CD4-positive, CD25-positive, alpha-beta regulatory T cell (primary cell): ENCODE data around the gene PKP2. TPM values are rescaled to one million over a fixed set of nuclear protein-coding genes. Genes with fewer than 3 reads are reported as not detected.

Source experiments
- ATAC-seq, 2 donors: fragments of 150-1000 bp; cut with Tn5 transposase; one replicate each; pipeline ENCODE4 v1.10.0; 2021; ENCODE audit warnings: low read depth in 2 of 2, moderate number of reproducible peaks in 2 of 2, moderate library complexity in 1 of 2
- DNase-seq, 3 donors: peaks; one replicate each; pipeline versions ENCODE4 v3.0.0 to v3.0.0-alpha.2; 2012 to 2022; ENCODE audit warnings: mixed read lengths in 1 of 3
- H3K27ac ChIP-seq: one replicate; pipeline ENCODE4 v1.7.0; 2013; ENCODE audit warnings: mild to moderate bottlenecking, low read length; ENCODE audit not compliant: insufficient read depth, poor library complexity, severe bottlenecking
- H3K27me3 ChIP-seq: one replicate; pipeline ENCODE4 v1.7.0; 2013; ENCODE audit warnings: low read length; ENCODE audit not compliant: control insufficient read depth, insufficient read depth
- H3K36me3 ChIP-seq: one replicate; pipeline ENCODE4 v1.7.0; 2013; ENCODE audit warnings: mild to moderate bottlenecking, low read length, moderate library complexity; ENCODE audit not compliant: control insufficient read depth, insufficient read depth
- H3K4me1 ChIP-seq: 2 replicates; pipeline ENCODE4 v1.7.0; 2013; ENCODE audit warnings: mild to moderate bottlenecking, low read length; ENCODE audit not compliant: insufficient read depth, control insufficient read depth, poor library complexity, severe bottlenecking
- H3K4me3 ChIP-seq: one replicate; pipeline ENCODE4 v1.7.0; 2013; ENCODE audit warnings: low read depth, mild to moderate bottlenecking, low read length, moderate library complexity
- H3K9me3 ChIP-seq, 2 experiments: 1 replicate in 1 of 2; 2 replicates in 1 of 2; pipeline ENCODE4 v1.7.0; 2013; ENCODE audit warnings: low read length in 2 of 2, mild to moderate bottlenecking in 1 of 2, moderate library complexity in 1 of 2; ENCODE audit not compliant: control insufficient read depth in 2 of 2
- H3K27ac Mint-ChIP-seq, 3 donors: one replicate each; pipeline ENCODE4 v1.8.0; 2020 to 2022; ENCODE audit warnings: mild to moderate bottlenecking in 3 of 3, mixed read lengths in 3 of 3, moderate library complexity in 2 of 3
- H3K27me3 Mint-ChIP-seq: one replicate; pipeline ENCODE4 v1.8.0; 2022; ENCODE audit warnings: mild to moderate bottlenecking, mixed read lengths
- H3K36me3 Mint-ChIP-seq: one replicate; pipeline ENCODE4 v1.8.0; 2020; ENCODE audit warnings: mixed read lengths
- H3K4me1 Mint-ChIP-seq, 4 donors: one replicate each; pipeline ENCODE4 v1.8.0; 2020 to 2022; ENCODE audit warnings: mixed read lengths in 4 of 4, mild to moderate bottlenecking in 1 of 4
- H3K4me3 Mint-ChIP-seq, 4 donors: one replicate each; pipeline ENCODE4 v1.8.0; 2020 to 2022; ENCODE audit warnings: mild to moderate bottlenecking in 4 of 4, mixed read lengths in 4 of 4, moderate library complexity in 3 of 4
- H3K9me3 Mint-ChIP-seq, 7 donors: one replicate each; pipeline ENCODE4 v1.8.0; 2020 to 2022; ENCODE audit warnings: mixed read lengths in 7 of 7, mild to moderate bottlenecking in 3 of 7, moderate library complexity in 2 of 7
- polyA plus RNA-seq, 4 donors: library from polyadenylated mRNA; unstranded; fragments of 300-500 nt; fragmentation: Illumina TruSeq; gene quantifications; one replicate each; pipeline ENCODE4 v1.2.3, GENCODE V29; 2021
- total RNA-seq: library from RNA; stranded (reverse); gene quantifications from one replicate; pipeline ENCODE4 v1.2.3, GENCODE V29; 2022

PKP2 gene
- total and polyA plus RNA-seq, 5 donors from 2014 or later = 0.05 to 0.69 TPM; not detected in 3

- Histone ChIP-seq H3K27me3 (no peaks in the 10 kb centered on the region), H3K4me3 (no peak overlapping the region), H3K4me1 (no peaks in the 10 kb centered on the region), H3K9me3 (no peaks in the 10 kb centered on the region), H3K36me3 (no peaks in the 10 kb centered on the region), H3K27ac (no peak overlapping the region)
- Mint-ChIP-seq H3K27me3 (peaks cover 21% of the 10 kb centered on the region), H3K9me3 (no peaks in the 10 kb centered on the region), H3K4me1 (no peaks in the 10 kb centered on the region), H3K4me3 (no peak overlapping the region), H3K27ac (no peak overlapping the region), H3K36me3 (no peaks in the 10 kb centered on the region)
- no peak for DNase-seq
- no peak for ATAC-seq
These were observed 118.8 kb downstream of the PKP2 start for GRCh38 chr12:32777691-32778175.

GRCh38 chr12:32777159-32777558 is 119.4 kb downstream of the PKP2 start:
- DNase-seq (no peak), ATAC-seq (no peak)
- Histone ChIP-seq H3K27me3 (no peaks in the 10 kb centered on the region), H3K9me3 (no peaks in the 10 kb centered on the region), H3K4me1 (no peaks in the 10 kb centered on the region), H3K27ac (no peak overlapping the region), H3K4me3 (no peak overlapping the region), H3K36me3 (no peaks in the 10 kb centered on the region)
- Mint-ChIP-seq H3K4me3 (no peak overlapping the region), H3K27ac (no peak overlapping the region), H3K4me1 (no peaks in the 10 kb centered on the region), H3K27me3 (peaks cover 21% of the 10 kb centered on the region), H3K9me3 (no peaks in the 10 kb centered on the region), H3K36me3 (no peaks in the 10 kb centered on the region)

GRCh38 chr12:32776258-32776657 is 120.3 kb downstream of the PKP2 start:
- no peaks in the 10 kb centered on the region for H3K36me3 Mint-ChIP-seq
- no peaks in the 10 kb centered on the region for H3K27me3 ChIP-seq
- no peak overlapping the region for H3K4me3 Mint-ChIP-seq
- H3K36me3 ChIP-seq = no peaks in the 10 kb centered on the region
- H3K4me3 ChIP-seq = no peak overlapping the region
- no peak overlapping the region for H3K27ac ChIP-seq
- no peak overlapping the region for H3K27ac Mint-ChIP-seq
- ATAC-seq (no peak), DNase-seq (no peak)
- no peaks in the 10 kb centered on the region for H3K9me3 ChIP-seq
- H3K27me3 Mint-ChIP-seq = peaks cover 21% of the 10 kb centered on the region
- H3K4me1 Mint-ChIP-seq = no peaks in the 10 kb centered on the region
- no peaks in the 10 kb centered on the region for H3K9me3 Mint-ChIP-seq
- H3K4me1 ChIP-seq = no peaks in the 10 kb centered on the region

GRCh38 chr12:32773691-32774090 is 122.9 kb downstream of the PKP2 start:
- no peak for DNase-seq
- no peak overlapping the region for H3K27ac Mint-ChIP-seq
- peaks cover 17% of the 10 kb centered on the region for H3K27me3 Mint-ChIP-seq
- H3K27ac ChIP-seq = no peak overlapping the region
- no peaks in the 10 kb centered on the region for H3K27me3 ChIP-seq
- no peaks in the 10 kb centered on the region for H3K36me3 ChIP-seq
- no peaks in the 10 kb centered on the region for H3K4me1 Mint-ChIP-seq
- no peak for ATAC-seq
- no peak overlapping the region for H3K4me3 Mint-ChIP-seq
- no peaks in the 10 kb centered on the region for H3K4me1 ChIP-seq
- no peaks in the 10 kb centered on the region for H3K36me3 Mint-ChIP-seq
- H3K4me3 ChIP-seq = no peak overlapping the region
- no peaks in the 10 kb centered on the region for H3K9me3 Mint-ChIP-seq
- H3K9me3 ChIP-seq = no peaks in the 10 kb centered on the region

- Histone ChIP-seq H3K4me1 (no peaks in the 10 kb centered on the region), H3K27me3 (peaks cover 2% of the 10 kb centered on the region), H3K9me3 (no peaks in the 10 kb centered on the region), H3K36me3 (no peaks in the 10 kb centered on the region), H3K4me3 (no peak overlapping the region), H3K27ac (no peak overlapping the region)
- ATAC-seq (no peak), DNase-seq (no peak)
- Mint-ChIP-seq H3K27ac (no peak overlapping the region), H3K4me3 (no peak overlapping the region), H3K9me3 (peaks cover 0 to 1% (median 0%) of the 10 kb centered on the region in 7 donors), H3K27me3 (peaks cover 15% of the 10 kb centered on the region), H3K4me1 (no peaks in the 10 kb centered on the region), H3K36me3 (no peaks in the 10 kb centered on the region)
These were observed 126.4 kb downstream of the PKP2 start for GRCh38 chr12:32770141-32770540.

- Histone ChIP-seq H3K27ac (no peak overlapping the region), H3K9me3 (no peaks in the 10 kb centered on the region), H3K27me3 (peaks cover 2% of the 10 kb centered on the region), H3K4me3 (no peak overlapping the region), H3K36me3 (no peaks in the 10 kb centered on the region), H3K4me1 (no peaks in the 10 kb centered on the region)
- no peak overlapping the region for H3K4me3 Mint-ChIP-seq
- no peak overlapping the region for H3K27ac Mint-ChIP-seq
- ATAC-seq (no peak), DNase-seq (no peak)
- no peaks in the 10 kb centered on the region for H3K36me3 Mint-ChIP-seq
- peaks cover 12% of the 10 kb centered on the region for H3K27me3 Mint-ChIP-seq
- no peaks in the 10 kb centered on the region for H3K4me1 Mint-ChIP-seq
- peaks cover 0 to 1% (median 0%) of the 10 kb centered on the region in 7 donors for H3K9me3 Mint-ChIP-seq
These were observed 128.1 kb downstream of the PKP2 start for GRCh38 chr12:32768518-32768917.

- H3K27ac ChIP-seq = no peak overlapping the region
- H3K4me1 ChIP-seq = no peaks in the 10 kb centered on the region
- no peak for ATAC-seq
- H3K36me3 ChIP-seq = no peaks in the 10 kb centered on the region
- H3K4me1 Mint-ChIP-seq = no peaks in the 10 kb centered on the region
- H3K9me3 ChIP-seq = no peaks in the 10 kb centered on the region
- H3K4me3 Mint-ChIP-seq = no peak overlapping the region
- H3K4me3 ChIP-seq = no peak overlapping the region
- DNase-seq = no peak
- H3K9me3 Mint-ChIP-seq = peaks cover 0 to 1% (median 0%) of the 10 kb centered on the region in 7 donors
- no peak overlapping the region for H3K27ac Mint-ChIP-seq
- H3K36me3 Mint-ChIP-seq = no peaks in the 10 kb centered on the region
- peaks cover 15% of the 10 kb centered on the region for H3K27me3 Mint-ChIP-seq
- H3K27me3 ChIP-seq = peaks cover 7% of the 10 kb centered on the region
These were observed 130.7 kb downstream of the PKP2 start for GRCh38 chr12:32765906-32766305.

GRCh38 chr12:32761716-32762115 is 134.9 kb downstream of the PKP2 start:
- DNase-seq = no peak

More at GRCh38 chr12:32761716-32762115, 134.9 kb downstream of the PKP2 start:
- H3K27me3 Mint-ChIP-seq = peaks cover 4% of the 10 kb centered on the region
- no peak overlapping the region for H3K27ac ChIP-seq
- H3K27me3 ChIP-seq = peaks cover 5% of the 10 kb centered on the region
- H3K4me1 ChIP-seq = no peaks in the 10 kb centered on the region
- no peak for ATAC-seq
- H3K4me3 ChIP-seq = no peak overlapping the region
- H3K36me3 ChIP-seq = no peaks in the 10 kb centered on the region
- H3K9me3 Mint-ChIP-seq = no peaks in the 10 kb centered on the region
- no peaks in the 10 kb centered on the region for H3K36me3 Mint-ChIP-seq
- H3K4me3 Mint-ChIP-seq = no peak overlapping the region
- H3K27ac Mint-ChIP-seq = peak overlapping the region in 1 of 3 donors; percentile 3
- no peaks in the 10 kb centered on the region for H3K4me1 Mint-ChIP-seq
- H3K9me3 ChIP-seq = no peaks in the 10 kb centered on the region
